ENCODE measurements around the gene RPN2. TPM values are rescaled to one million over a fixed set of nuclear protein-coding genes. Genes with fewer than 3 reads are reported as not detected.
"Not testable (repeated sequence)": the region's sequence is repeated elsewhere in the genome, so short reads cannot be mapped to it uniquely, and the experiment has no call there.

The RPN2 gene
- total RNA-seq, 4 donors from 2014 or later, result 95.2 to 116 (median 109) TPM

DNA sequence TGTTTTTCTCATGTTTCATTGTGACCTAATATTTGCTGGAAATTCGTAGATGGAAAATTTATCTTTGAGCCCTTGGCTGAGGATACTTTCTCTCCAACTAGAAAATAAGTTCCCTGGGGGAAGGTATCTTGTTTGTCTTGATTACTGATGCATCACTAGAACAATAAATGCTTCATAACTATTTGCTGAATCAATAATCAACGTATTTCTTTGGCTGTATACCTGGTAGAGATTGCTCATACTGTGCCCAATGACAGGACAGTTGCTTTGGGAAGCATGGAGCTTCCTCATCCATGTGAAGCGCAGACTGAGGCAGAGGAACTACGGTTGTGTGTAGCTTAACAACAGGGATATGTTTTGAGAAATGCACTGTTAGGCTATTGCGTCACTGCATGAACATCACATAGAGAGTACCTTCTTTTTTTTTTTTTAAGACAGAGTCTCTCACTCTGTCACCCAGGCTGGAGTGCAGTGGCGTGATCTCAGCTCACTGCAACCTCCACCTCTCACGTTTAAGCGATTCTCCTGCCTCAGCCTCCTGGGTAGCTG lies 34.2 kb upstream of the RPN2 start:
- H3K4me3 ChIP-seq, result no peak overlapping the region
- no peak overlapping the region for H3K27ac ChIP-seq
- DNase-seq, result no peak
- no peaks in the 10 kb centered on the region for H3K36me3 ChIP-seq
- H3K9me3 ChIP-seq, result no peaks in the 10 kb centered on the region
- H3K27me3 ChIP-seq, result no peaks in the 10 kb centered on the region
- no peaks in the 10 kb centered on the region for H3K4me1 ChIP-seq
- no peak for TF ChIP-seq POLR2A (IDR thresholded peaks at IDR 0.05)
- TF ChIP-seq, protein P1, sequence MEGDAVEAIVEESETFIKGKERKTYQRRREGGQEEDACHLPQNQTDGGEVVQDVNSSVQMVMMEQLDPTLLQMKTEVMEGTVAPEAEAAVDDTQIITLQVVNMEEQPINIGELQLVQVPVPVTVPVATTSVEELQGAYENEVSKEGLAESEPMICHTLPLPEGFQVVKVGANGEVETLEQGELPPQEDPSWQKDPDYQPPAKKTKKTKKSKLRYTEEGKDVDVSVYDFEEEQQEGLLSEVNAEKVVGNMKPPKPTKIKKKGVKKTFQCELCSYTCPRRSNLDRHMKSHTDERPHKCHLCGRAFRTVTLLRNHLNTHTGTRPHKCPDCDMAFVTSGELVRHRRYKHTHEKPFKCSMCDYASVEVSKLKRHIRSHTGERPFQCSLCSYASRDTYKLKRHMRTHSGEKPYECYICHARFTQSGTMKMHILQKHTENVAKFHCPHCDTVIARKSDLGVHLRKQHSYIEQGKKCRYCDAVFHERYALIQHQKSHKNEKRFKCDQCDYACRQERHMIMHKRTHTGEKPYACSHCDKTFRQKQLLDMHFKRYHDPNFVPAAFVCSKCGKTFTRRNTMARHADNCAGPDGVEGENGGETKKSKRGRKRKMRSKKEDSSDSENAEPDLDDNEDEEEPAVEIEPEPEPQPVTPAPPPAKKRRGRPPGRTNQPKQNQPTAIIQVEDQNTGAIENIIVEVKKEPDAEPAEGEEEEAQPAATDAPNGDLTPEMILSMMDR (IDR thresholded peaks at IDR 0.05), result no peak

DNA sequence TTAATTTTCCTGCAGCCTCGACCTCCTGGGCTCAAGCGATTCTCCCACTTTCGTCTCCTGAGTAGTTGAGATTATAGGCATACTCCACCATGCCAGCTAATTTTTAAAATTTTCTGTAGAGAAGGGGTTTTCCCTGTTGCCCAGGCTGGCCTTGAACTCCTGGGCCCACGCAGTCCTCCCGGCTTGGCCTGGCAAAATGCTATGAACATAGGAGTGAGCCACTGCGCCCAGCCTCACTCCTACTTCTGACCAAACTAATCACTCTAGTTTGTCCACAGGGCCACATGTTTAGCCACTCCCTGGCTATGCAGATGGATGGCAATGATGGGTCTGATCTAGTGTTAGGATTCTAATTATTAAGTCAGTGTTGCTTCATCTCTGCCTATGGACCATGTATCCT lies 31.9 kb upstream of the RPN2 start:
- no peak for DNase-seq
- TF ChIP-seq, protein P1 (IDR thresholded peaks at IDR 0.05), result no peak
- no peak for TF ChIP-seq POLR2A (IDR thresholded peaks at IDR 0.05)
- H3K36me3 ChIP-seq, result no peaks in the 10 kb centered on the region
- no peaks in the 10 kb centered on the region for H3K4me1 ChIP-seq
- H3K4me3 ChIP-seq, result no peak overlapping the region
- H3K9me3 ChIP-seq, result no peaks in the 10 kb centered on the region
- H3K27me3 ChIP-seq, result no peaks in the 10 kb centered on the region
- no peak overlapping the region for H3K27ac ChIP-seq

DNA sequence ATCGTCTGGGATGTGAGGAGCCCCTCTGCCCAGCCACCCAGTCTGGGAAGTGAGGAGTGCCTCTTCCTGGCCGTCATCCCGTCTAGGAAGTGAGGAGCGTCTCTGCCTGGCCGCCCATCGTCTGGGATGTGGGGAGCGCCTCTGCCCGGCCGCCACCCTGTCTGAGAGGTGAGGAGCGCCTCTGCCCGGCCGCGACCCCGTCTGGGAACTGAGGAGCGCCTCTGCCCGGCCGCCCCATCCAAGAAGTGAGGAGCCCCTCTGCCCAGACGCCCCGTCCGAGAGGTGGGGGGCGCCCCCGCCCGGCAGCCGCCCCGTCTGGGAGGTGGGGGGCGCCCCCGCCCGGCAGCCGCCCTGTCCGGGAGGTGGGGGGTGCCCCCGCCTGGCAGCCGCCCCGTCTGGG lies 28.3 kb upstream of the RPN2 start:
- not testable (repeated sequence) for H3K4me1 ChIP-seq, DNase-seq, H3K9me3 ChIP-seq, H3K36me3 ChIP-seq, H3K27me3 ChIP-seq, H3K4me3 ChIP-seq, H3K27ac ChIP-seq

DNA sequence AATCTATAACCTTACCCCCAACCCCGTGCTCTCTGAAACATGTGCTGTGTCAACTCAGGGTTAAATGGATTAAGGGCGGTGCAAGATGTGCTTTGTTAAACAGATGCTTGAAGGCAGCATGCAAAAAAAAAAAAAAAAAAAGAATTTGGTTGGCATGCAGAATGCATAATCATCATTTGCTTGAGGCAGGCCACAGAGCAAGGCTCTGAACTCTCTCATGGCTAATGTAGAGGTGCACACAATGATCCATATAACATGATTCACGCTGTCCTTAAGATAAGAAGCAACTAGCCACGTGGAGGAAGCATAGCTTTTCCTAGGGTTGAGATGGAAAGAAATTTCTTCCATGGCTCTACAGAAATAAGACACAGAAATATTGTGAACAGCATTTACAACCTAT lies 27.6 kb upstream of the RPN2 start:
- TF ChIP-seq POLR2A (IDR thresholded peaks at IDR 0.05), result no peak
- TF ChIP-seq, protein P1 (IDR thresholded peaks at IDR 0.05), result no peak
- H3K9me3 ChIP-seq, result no peaks in the 10 kb centered on the region
- H3K4me1 ChIP-seq, result no peaks in the 10 kb centered on the region
- DNase-seq, result no peak
- H3K27me3 ChIP-seq, result no peaks in the 10 kb centered on the region
- no peak overlapping the region for H3K27ac ChIP-seq
- H3K4me3 ChIP-seq, result no peak overlapping the region
- no peaks in the 10 kb centered on the region for H3K36me3 ChIP-seq

DNA sequence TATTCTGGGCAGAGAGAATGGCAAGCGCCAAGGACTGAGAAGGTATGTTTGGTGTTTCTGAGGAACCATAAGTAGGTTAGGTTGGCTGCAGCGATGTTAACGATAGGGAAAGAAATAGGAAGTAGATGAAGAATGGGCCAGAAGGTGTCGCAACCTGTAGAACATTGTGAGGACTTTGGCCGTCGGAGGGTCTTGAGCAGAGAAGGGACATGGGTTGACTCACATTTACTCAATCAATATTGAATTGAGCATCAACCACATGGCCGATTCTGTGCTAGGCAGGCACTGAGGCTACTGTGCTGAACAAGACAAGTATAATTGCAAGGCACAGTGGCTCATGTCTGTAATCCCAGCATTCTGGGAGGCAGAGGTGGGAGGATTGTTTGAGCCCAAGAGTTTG lies 26.8 kb upstream of the RPN2 start:
- Histone ChIP-seq H3K4me3 (no peak overlapping the region), H3K36me3 (no peaks in the 10 kb centered on the region), H3K9me3 (no peaks in the 10 kb centered on the region), H3K27me3 (no peaks in the 10 kb centered on the region), H3K27ac (no peak overlapping the region), H3K4me1 (no peaks in the 10 kb centered on the region)
- TF ChIP-seq, protein P1 (IDR thresholded peaks at IDR 0.05), result no peak
- TF ChIP-seq POLR2A (IDR thresholded peaks at IDR 0.05), result no peak
- no peak for DNase-seq

DNA sequence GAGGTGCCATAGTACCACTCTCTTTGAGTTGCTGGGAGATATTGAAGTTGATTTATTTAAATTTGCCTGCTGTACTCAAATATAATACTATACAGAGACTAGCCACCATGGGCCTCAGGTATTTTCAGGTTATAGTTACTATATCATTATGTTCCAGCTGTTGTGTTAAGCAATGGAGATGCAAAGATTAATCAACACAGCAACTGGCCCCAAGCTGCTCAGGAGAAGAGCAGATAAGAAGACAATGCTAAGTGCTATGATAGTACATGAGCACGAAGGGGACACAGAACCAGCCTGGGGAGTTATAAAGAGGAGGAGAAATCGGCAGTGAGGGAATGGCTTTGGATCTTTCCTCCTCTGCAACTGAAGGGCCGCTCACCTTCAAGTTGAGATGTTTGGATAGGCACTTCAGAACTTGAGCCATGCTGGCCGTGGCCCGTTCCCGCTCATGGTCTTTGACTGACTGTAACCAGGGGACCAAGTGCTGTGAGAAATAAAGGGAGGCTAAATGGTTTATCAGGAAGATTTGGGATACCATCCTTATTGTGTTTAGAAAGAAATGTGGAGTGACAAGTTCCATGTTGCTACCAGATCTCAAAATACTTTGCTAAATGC lies 24.3 kb upstream of the RPN2 start:
- H3K4me1 ChIP-seq, result no peaks in the 10 kb centered on the region
- H3K36me3 ChIP-seq, result no peaks in the 10 kb centered on the region
- no peaks in the 10 kb centered on the region for H3K9me3 ChIP-seq
- H3K27me3 ChIP-seq, result no peaks in the 10 kb centered on the region
- DNase-seq, result no peak
- no peak overlapping the region for H3K4me3 ChIP-seq
- no peak overlapping the region for H3K27ac ChIP-seq
- TF ChIP-seq, protein P1 (IDR thresholded peaks at IDR 0.05), result no peak
- TF ChIP-seq POLR2A (IDR thresholded peaks at IDR 0.05), result no peak

Measured in Peyer's patch (tissue), 4 donors.